GM23338 (cell line): ENCODE results near the gene SPDYE2.
"Not testable (repeated sequence)": the region's sequence is repeated elsewhere in the genome, so short reads cannot be mapped to it uniquely, and the experiment has no call there.

ENCODE experiments used
- EZH2 ChIP-seq: fragments of 200-600 bp; sonication (generic); IDR thresholded peaks from one replicate; pipeline ENCODE4 v1.8.0; 2017; ENCODE audit warnings: antibody characterized with exemption, mild to moderate bottlenecking, low read depth; ENCODE audit not compliant: unreplicated experiment
- EZH2phosphoT487 ChIP-seq: fragments of 200-600 bp; sonication (generic); IDR thresholded peaks from one replicate; pipeline ENCODE4 v1.8.1; 2018; ENCODE audit warnings: antibody characterized with exemption; ENCODE audit not compliant: unreplicated experiment
- TF ChIP-seq, protein P1 (sequence below), 2 experiments: fragments of 200-600 bp in 1 of 2; sonication (generic) in 1 of 2; conservative IDR thresholded peaks; 2 replicates each; pipeline versions ENCODE4 v1.5.1 to v1.6.1; 2016 to 2017; ENCODE audit warnings: antibody characterized with exemption in 2 of 2, low read depth in 2 of 2, mild to moderate bottlenecking in 2 of 2, moderate library complexity in 1 of 2

- not testable (repeated sequence) for TF ChIP-seq EZH2phosphoT487, EZH2
- TF ChIP-seq, protein P1, sequence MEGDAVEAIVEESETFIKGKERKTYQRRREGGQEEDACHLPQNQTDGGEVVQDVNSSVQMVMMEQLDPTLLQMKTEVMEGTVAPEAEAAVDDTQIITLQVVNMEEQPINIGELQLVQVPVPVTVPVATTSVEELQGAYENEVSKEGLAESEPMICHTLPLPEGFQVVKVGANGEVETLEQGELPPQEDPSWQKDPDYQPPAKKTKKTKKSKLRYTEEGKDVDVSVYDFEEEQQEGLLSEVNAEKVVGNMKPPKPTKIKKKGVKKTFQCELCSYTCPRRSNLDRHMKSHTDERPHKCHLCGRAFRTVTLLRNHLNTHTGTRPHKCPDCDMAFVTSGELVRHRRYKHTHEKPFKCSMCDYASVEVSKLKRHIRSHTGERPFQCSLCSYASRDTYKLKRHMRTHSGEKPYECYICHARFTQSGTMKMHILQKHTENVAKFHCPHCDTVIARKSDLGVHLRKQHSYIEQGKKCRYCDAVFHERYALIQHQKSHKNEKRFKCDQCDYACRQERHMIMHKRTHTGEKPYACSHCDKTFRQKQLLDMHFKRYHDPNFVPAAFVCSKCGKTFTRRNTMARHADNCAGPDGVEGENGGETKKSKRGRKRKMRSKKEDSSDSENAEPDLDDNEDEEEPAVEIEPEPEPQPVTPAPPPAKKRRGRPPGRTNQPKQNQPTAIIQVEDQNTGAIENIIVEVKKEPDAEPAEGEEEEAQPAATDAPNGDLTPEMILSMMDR (conservative IDR thresholded peaks at IDR 0.05; ENCODE audit: low read depth in 2 of 2): not testable (repeated sequence)
Observed at GRCh38 chr7:102611013-102611674, 60.1 kb downstream of the SPDYE2 start.
